ENCODE measurements around the gene WDR27. TPM values are rescaled to one million over a fixed set of nuclear protein-coding genes. Genes with fewer than 3 reads are reported as not detected.

Gene WDR27
- total RNA-seq, 1 donor from 2014 or later: 27.2 TPM

GRCh38 chr6:169499848-169500247, 202.0 kb downstream of the WDR27 start:
- H3K4me3 ChIP-seq (ENCODE audit: low read depth, low read length): no peak overlapping the region
- DNase-seq (ENCODE audit: low read depth): no peak
- no peak for TF ChIP-seq CTCF (conservative IDR thresholded peaks at IDR 0.05; ENCODE audit: low read depth, low read length)

- no peak for TF ChIP-seq CTCF (conservative IDR thresholded peaks at IDR 0.05; ENCODE audit: low read depth, low read length)
- no peak for DNase-seq (ENCODE audit: low read depth)
- no peak overlapping the region for H3K4me3 ChIP-seq (ENCODE audit: low read depth, low read length)
Observed at GRCh38 chr6:169498916-169499513, 202.8 kb downstream of the WDR27 start.

GRCh38 chr6:169495601-169496000, 206.2 kb downstream of the WDR27 start:
- no peak for DNase-seq (ENCODE audit: low read depth)
- no peak overlapping the region for H3K4me3 ChIP-seq (ENCODE audit: low read depth, low read length)
- TF ChIP-seq CTCF (conservative IDR thresholded peaks at IDR 0.05; ENCODE audit: low read depth, low read length): no peak

GRCh38 chr6:169494038-169494437, 207.8 kb downstream of the WDR27 start:
- no peak for DNase-seq (ENCODE audit: low read depth)
- TF ChIP-seq CTCF (conservative IDR thresholded peaks at IDR 0.05; ENCODE audit: low read depth, low read length): no peak
- H3K4me3 ChIP-seq (ENCODE audit: low read depth, low read length): no peak overlapping the region

GRCh38 chr6:169491482-169491881, 210.3 kb downstream of the WDR27 start:
- no peak for TF ChIP-seq CTCF (conservative IDR thresholded peaks at IDR 0.05; ENCODE audit: low read depth, low read length)
- no peak overlapping the region for H3K4me3 ChIP-seq (ENCODE audit: low read depth, low read length)
- no peak for DNase-seq (ENCODE audit: low read depth)

- DNase-seq (ENCODE audit: low read depth): no peak
- no peak overlapping the region for H3K4me3 ChIP-seq (ENCODE audit: low read depth, low read length)
- no peak for TF ChIP-seq CTCF (conservative IDR thresholded peaks at IDR 0.05; ENCODE audit: low read depth, low read length)
Observed at GRCh38 chr6:169490830-169491229, 211.0 kb downstream of the WDR27 start.

- no peak overlapping the region for H3K4me3 ChIP-seq (ENCODE audit: low read depth, low read length)
- TF ChIP-seq CTCF (conservative IDR thresholded peaks at IDR 0.05; ENCODE audit: low read depth, low read length): no peak
- no peak for DNase-seq (ENCODE audit: low read depth)
Observed at GRCh38 chr6:169490246-169490641, 211.6 kb downstream of the WDR27 start.
